Parathyroid adenoma (tissue), 2 donors: ENCODE data around the gene CCDC97.
A peak's percentile ranks its signal among the peaks of the same experiment; 100 is the strongest.

Experiments used
- H2AFZ ChIP-seq: fragments of 300-600 bp; sonication (generic); one replicate; pipeline ENCODE4 v1.7.0; 2017; ENCODE audit warnings: antibody characterized with exemption, mild to moderate bottlenecking
- H3K27ac ChIP-seq: fragments of 300-600 bp; sonication (generic); one replicate; pipeline ENCODE4 v1.7.0; 2017
- H3K27me3 ChIP-seq: fragments of 300-600 bp; sonication (generic); one replicate; pipeline ENCODE4 v1.7.0; 2017; ENCODE audit warnings: low read length; ENCODE audit not compliant: control insufficient read depth, insufficient read depth
- H3K36me3 ChIP-seq: fragments of 300-600 bp; sonication (generic); one replicate; pipeline ENCODE4 v1.7.0; 2017; ENCODE audit warnings: low read length; ENCODE audit not compliant: control insufficient read depth, insufficient read depth
- H3K4me1 ChIP-seq: fragments of 300-600 bp; sonication (generic); one replicate; pipeline ENCODE4 v1.7.0; 2017; ENCODE audit warnings: control low read depth
- H3K4me2 ChIP-seq: fragments of 300-600 bp; sonication (generic); one replicate; pipeline ENCODE4 v1.7.0; 2017; ENCODE audit warnings: low read length
- H3K4me3 ChIP-seq: fragments of 300-600 bp; sonication (generic); one replicate; pipeline ENCODE4 v1.7.0; 2017; ENCODE audit warnings: low read depth, low read length
- H3K79me2 ChIP-seq: fragments of 300-600 bp; sonication (generic); one replicate; pipeline ENCODE4 v1.7.0; 2017; ENCODE audit warnings: control low read depth
- H3K9ac ChIP-seq: fragments of 300-600 bp; sonication (generic); one replicate; pipeline ENCODE4 v1.7.0; 2017; ENCODE audit warnings: mild to moderate bottlenecking
- H3K9me3 ChIP-seq: fragments of 300-600 bp; sonication (generic); one replicate; pipeline ENCODE4 v1.7.0; 2017; ENCODE audit warnings: low read length; ENCODE audit not compliant: control insufficient read depth
- TF ChIP-seq, protein P1 (sequence below): fragments of 300-600 bp; sonication (generic); IDR thresholded peaks from one replicate; pipeline ENCODE4 v1.7.0; 2017; ENCODE audit warnings: antibody characterized with exemption, mild to moderate bottlenecking
- donor health status: primary hyperparathyroidism.

CCDC97 gene

GRCh38 chr19:41307954-41308449 lies 2.0 kb upstream of the CCDC97 start:
- H3K4me3 ChIP-seq = no peak overlapping the region
- no peak overlapping the region for H3K4me2 ChIP-seq
- H3K9me3 ChIP-seq = no peaks in the 10 kb centered on the region
- TF ChIP-seq, protein P1, sequence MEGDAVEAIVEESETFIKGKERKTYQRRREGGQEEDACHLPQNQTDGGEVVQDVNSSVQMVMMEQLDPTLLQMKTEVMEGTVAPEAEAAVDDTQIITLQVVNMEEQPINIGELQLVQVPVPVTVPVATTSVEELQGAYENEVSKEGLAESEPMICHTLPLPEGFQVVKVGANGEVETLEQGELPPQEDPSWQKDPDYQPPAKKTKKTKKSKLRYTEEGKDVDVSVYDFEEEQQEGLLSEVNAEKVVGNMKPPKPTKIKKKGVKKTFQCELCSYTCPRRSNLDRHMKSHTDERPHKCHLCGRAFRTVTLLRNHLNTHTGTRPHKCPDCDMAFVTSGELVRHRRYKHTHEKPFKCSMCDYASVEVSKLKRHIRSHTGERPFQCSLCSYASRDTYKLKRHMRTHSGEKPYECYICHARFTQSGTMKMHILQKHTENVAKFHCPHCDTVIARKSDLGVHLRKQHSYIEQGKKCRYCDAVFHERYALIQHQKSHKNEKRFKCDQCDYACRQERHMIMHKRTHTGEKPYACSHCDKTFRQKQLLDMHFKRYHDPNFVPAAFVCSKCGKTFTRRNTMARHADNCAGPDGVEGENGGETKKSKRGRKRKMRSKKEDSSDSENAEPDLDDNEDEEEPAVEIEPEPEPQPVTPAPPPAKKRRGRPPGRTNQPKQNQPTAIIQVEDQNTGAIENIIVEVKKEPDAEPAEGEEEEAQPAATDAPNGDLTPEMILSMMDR = no peak
- H2AFZ ChIP-seq = no peak overlapping the region
- H3K27ac ChIP-seq = peak overlapping the region; percentile 92
- no peak overlapping the region for H3K9ac ChIP-seq
- H3K27me3 ChIP-seq = no peaks in the 10 kb centered on the region
- H3K36me3 ChIP-seq = no peaks in the 10 kb centered on the region
- peaks cover 8% of the 10 kb centered on the region for H3K4me1 ChIP-seq
- H3K79me2 ChIP-seq = peaks cover 18% of the 10 kb centered on the region

GRCh38 chr19:41308450-41309179 lies 1.4 kb upstream of the CCDC97 start:
- Histone ChIP-seq H3K9ac (no peak overlapping the region), H3K4me2 (no peak overlapping the region), H3K27me3 (no peaks in the 10 kb centered on the region), H2AFZ (peak overlapping the region; percentile 8), H3K4me1 (peaks cover 8% of the 10 kb centered on the region), H3K79me2 (peaks cover 20% of the 10 kb centered on the region), H3K4me3 (peak overlapping the region; percentile 92), H3K9me3 (no peaks in the 10 kb centered on the region), H3K27ac (peak overlapping the region; percentile 92), H3K36me3 (no peaks in the 10 kb centered on the region)
- TF ChIP-seq, protein P1 = peak; percentile 99

GRCh38 chr19:41309180-41310032 lies 566 bp upstream of the CCDC97 start:
- Histone ChIP-seq H3K9ac (peak overlapping the region; percentile 55), H3K4me3 (peak overlapping the region; percentile 92), H3K27me3 (no peaks in the 10 kb centered on the region), H3K79me2 (peaks cover 26% of the 10 kb centered on the region), H3K27ac (peak overlapping the region; percentile 92), H2AFZ (peak overlapping the region; percentile 85), H3K4me1 (peaks cover 8% of the 10 kb centered on the region), H3K36me3 (no peaks in the 10 kb centered on the region), H3K9me3 (no peaks in the 10 kb centered on the region), H3K4me2 (peak overlapping the region; percentile 96)
- TF ChIP-seq, protein P1 = no peak

DNA sequence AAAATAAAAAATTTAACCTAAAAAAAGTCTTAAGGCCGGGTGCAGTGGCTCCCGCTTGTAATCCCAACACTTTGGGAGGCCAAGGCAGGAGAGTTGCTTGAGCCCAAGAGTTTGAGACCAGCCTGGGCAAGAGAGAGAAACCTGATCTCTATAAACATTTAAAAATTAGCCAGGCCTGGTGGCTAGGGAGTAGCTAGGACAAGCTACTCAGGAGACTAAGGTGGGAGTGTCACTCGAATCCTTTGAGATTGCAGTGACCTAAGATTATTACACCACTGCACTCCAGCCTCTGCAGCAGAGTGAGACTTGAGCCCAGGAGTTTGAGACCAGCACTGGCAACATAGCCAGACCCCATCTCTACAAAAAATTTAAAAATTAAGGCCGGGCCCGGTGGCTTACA lies 1.1 kb downstream of the CCDC97 start:
- H3K27ac ChIP-seq = peak overlapping the region; percentile 92
- H3K9ac ChIP-seq = no peak overlapping the region
- H3K27me3 ChIP-seq = no peaks in the 10 kb centered on the region
- H3K4me3 ChIP-seq = peak overlapping the region; percentile 92
- H3K36me3 ChIP-seq = no peaks in the 10 kb centered on the region
- H3K79me2 ChIP-seq = peaks cover 25% of the 10 kb centered on the region
- H2AFZ ChIP-seq = peak overlapping the region; percentile 85
- H3K4me1 ChIP-seq = peaks cover 8% of the 10 kb centered on the region
- peak overlapping the region; percentile 96 for H3K4me2 ChIP-seq
- H3K9me3 ChIP-seq = no peaks in the 10 kb centered on the region
- TF ChIP-seq, protein P1 = no peak
